SU-DHL-6 (cell line): ENCODE data around the gene ITPR2.

Experiments
- H2AFZ ChIP-seq: fragments of 200-600 bp; sonication (generic); 2 replicates; pipeline ENCODE4 v1.6.1; 2014; ENCODE audit warnings: low read depth, mild to moderate bottlenecking, moderate library complexity, mixed read lengths, antibody characterized with exemption, low read length; ENCODE audit not compliant: severe bottlenecking
- H3F3A ChIP-seq: fragments of 200-600 bp; shearing (Covaris generic); 2 replicates; pipeline ENCODE4 v1.6.0; 2016; ENCODE audit warnings: antibody characterized with exemption, mild to moderate bottlenecking; ENCODE audit not compliant: insufficient read depth
- H3K27ac ChIP-seq: fragments of 200-600 bp; sonication (generic); 2 replicates; pipeline ENCODE4 v1.5.1; 2016; ENCODE audit warnings: low read depth, mild to moderate bottlenecking, low read length, moderate library complexity, mixed read lengths
- H3K27me3 ChIP-seq: fragments of 200-600 bp; sonication (generic), shearing (Covaris generic); 2 replicates; pipeline ENCODE4 v1.6.0; 2014; ENCODE audit warnings: mild to moderate bottlenecking, low read length
- H3K36me3 ChIP-seq: fragments of 200-600 bp; sonication (generic); 2 replicates; pipeline ENCODE4 v1.6.1; 2014; ENCODE audit warnings: mild to moderate bottlenecking, low read length, mixed read lengths
- H3K4me2 ChIP-seq: fragments of 300-600, 200-600 bp; shearing (Covaris generic), sonication (generic); 2 replicates; pipeline ENCODE4 v1.6.0; 2014; ENCODE audit warnings: low read length, low read depth, mild to moderate bottlenecking; ENCODE audit not compliant: poor library complexity, severe bottlenecking
- H3K4me3 ChIP-seq: fragments of 200-600 bp; sonication (generic); 2 replicates; pipeline ENCODE4 v1.5.1; 2014; ENCODE audit warnings: antibody characterized with exemption, low read length, mild to moderate bottlenecking, mixed read lengths; ENCODE audit not compliant: insufficient read depth, poor library complexity, severe bottlenecking
- H3K79me2 ChIP-seq: fragments of 200-600 bp; sonication (generic); 2 replicates; pipeline ENCODE4 v1.6.1; 2014; ENCODE audit warnings: mild to moderate bottlenecking, low read length, moderate library complexity; ENCODE audit not compliant: insufficient read depth
- H3K9ac ChIP-seq: fragments of 200-600 bp; sonication (generic); 2 replicates; pipeline ENCODE4 v1.7.0; 2014; ENCODE audit warnings: mild to moderate bottlenecking, low read length
- H3K9me2 ChIP-seq: fragments of 200-600 bp; sonication (generic); replicated peaks from 2 replicates; pipeline ENCODE4 v1.6.1; 2014; ENCODE audit warnings: low read length; ENCODE audit not compliant: insufficient read depth
- H3K9me3 ChIP-seq: fragments of 200-600 bp; sonication (generic); 2 replicates; pipeline ENCODE4 v1.6.1; 2014; ENCODE audit warnings: low read length, mixed read lengths; ENCODE audit not compliant: insufficient read depth
- H4K20me1 ChIP-seq: fragments of 200-600 bp; sonication (generic); 2 replicates; pipeline ENCODE4 v1.6.1; 2014; ENCODE audit warnings: low read depth, mild to moderate bottlenecking, antibody characterized with exemption, low read length, moderate library complexity, mixed read lengths
- CTCF ChIP-seq: fragments of 200-600 bp; sonication (generic); IDR thresholded peaks from one replicate; pipeline ENCODE4 v1.5.1; 2017; ENCODE audit warnings: antibody characterized with exemption, mild to moderate bottlenecking, low read length, moderate library complexity; ENCODE audit not compliant: insufficient read depth, poor library complexity, severe bottlenecking
- EZH2phosphoT487 ChIP-seq: fragments of 200-600 bp; sonication (generic), shearing (Covaris generic); conservative IDR thresholded peaks from 2 replicates; pipeline ENCODE4 v1.6.1; 2018; ENCODE audit warnings: mild to moderate bottlenecking, antibody characterized with exemption, low read length, moderate library complexity, mixed read lengths

The ITPR2 gene

DNA sequence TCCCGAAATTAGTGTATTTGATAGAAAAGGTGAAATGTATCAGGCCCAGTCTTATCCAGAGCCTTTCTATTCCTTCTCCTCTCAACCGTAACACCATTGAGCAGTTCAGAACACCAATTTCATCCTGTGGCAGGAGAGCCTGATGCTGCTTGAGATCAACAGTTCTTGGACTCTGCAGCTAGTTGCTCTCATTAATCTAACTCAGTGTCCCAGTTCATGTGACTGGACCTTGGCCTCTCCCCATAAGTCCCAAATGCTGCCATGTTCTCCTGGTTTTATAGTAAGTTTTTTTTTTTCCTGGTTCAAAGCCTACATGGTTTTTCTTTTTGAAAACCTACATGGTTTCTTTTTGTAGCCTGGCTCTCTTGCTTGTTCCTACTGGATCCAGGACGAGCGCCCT is 293.9 kb downstream of the ITPR2 start:
- no peak overlapping the region for H3K9ac ChIP-seq
- no peak overlapping the region for H3K4me3 ChIP-seq
- H3K36me3 ChIP-seq: no peaks in the 10 kb centered on the region
- TF ChIP-seq EZH2phosphoT487 (no peak), CTCF (no peak)
- H3K4me2 ChIP-seq: no peak overlapping the region
- no peaks in the 10 kb centered on the region for H4K20me1 ChIP-seq
- H3K27ac ChIP-seq: no peak overlapping the region
- H3F3A ChIP-seq: no peaks in the 10 kb centered on the region
- H2AFZ ChIP-seq: no peak overlapping the region
- no peaks in the 10 kb centered on the region for H3K9me3 ChIP-seq
- no peaks in the 10 kb centered on the region for H3K9me2 ChIP-seq
- H3K79me2 ChIP-seq: no peaks in the 10 kb centered on the region
- no peaks in the 10 kb centered on the region for H3K27me3 ChIP-seq

DNA sequence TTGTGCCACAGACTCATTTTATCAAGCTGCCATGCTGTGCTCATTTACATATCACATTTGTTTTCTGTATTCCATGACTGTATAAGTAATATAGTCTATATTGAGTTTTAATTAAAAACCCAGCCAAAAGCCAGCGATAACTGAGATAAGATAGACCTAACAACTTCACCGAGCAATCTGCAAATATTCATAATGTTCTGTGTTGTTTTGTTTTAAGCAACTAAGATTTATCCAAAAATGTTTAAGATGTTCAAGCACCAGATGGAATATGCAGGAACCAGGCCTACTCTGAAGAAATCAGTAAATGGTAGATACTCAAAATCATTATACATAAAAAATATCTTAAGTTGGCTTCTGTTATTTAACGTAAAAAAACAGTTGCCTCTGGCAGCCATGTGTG is 295.3 kb downstream of the ITPR2 start:
- Histone ChIP-seq H3F3A (no peaks in the 10 kb centered on the region), H3K79me2 (no peaks in the 10 kb centered on the region), H4K20me1 (no peaks in the 10 kb centered on the region), H3K9ac (no peak overlapping the region), H3K9me3 (no peaks in the 10 kb centered on the region), H2AFZ (no peak overlapping the region), H3K27ac (no peak overlapping the region), H3K27me3 (no peaks in the 10 kb centered on the region), H3K4me2 (no peak overlapping the region), H3K36me3 (no peaks in the 10 kb centered on the region), H3K9me2 (no peaks in the 10 kb centered on the region), H3K4me3 (no peak overlapping the region)
- no peak for TF ChIP-seq EZH2phosphoT487
- TF ChIP-seq CTCF: no peak

DNA sequence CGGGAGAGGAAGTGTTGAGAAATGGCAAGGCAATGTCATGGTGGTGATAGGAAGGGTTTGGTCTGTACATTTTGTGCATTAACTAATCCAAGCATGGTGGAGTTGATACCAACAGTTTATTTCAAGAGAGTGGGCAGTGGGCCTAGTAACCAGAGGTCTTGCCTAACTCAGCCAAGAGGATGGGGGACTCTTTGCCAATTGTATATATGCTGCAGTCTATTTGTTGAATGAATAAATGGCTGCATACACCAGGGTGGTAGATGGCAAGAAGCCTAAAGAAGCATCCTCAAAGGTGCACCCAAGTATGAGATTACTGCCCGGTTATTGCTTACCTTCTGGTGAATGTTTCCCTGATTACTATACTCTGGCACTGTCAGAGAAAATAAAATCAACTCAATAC is 295.9 kb downstream of the ITPR2 start:
- Histone ChIP-seq H3K36me3 (no peaks in the 10 kb centered on the region), H3K79me2 (no peaks in the 10 kb centered on the region), H3K9ac (no peak overlapping the region), H3K4me2 (no peak overlapping the region), H3K9me2 (no peaks in the 10 kb centered on the region), H3K9me3 (no peaks in the 10 kb centered on the region), H4K20me1 (no peaks in the 10 kb centered on the region), H3F3A (no peaks in the 10 kb centered on the region), H3K27me3 (no peaks in the 10 kb centered on the region), H3K4me3 (no peak overlapping the region), H2AFZ (no peak overlapping the region), H3K27ac (no peak overlapping the region)
- no peak for TF ChIP-seq CTCF

GRCh38 chr12:26535826-26536225 is 297.2 kb downstream of the ITPR2 start:
- H3K4me3 ChIP-seq: no peak overlapping the region
- no peaks in the 10 kb centered on the region for H4K20me1 ChIP-seq
- H3K27me3 ChIP-seq: no peaks in the 10 kb centered on the region
- H3K36me3 ChIP-seq: no peaks in the 10 kb centered on the region
- H3K9me2 ChIP-seq: no peaks in the 10 kb centered on the region
- H3K27ac ChIP-seq: no peak overlapping the region
- H3K79me2 ChIP-seq: no peaks in the 10 kb centered on the region
- H2AFZ ChIP-seq: no peak overlapping the region
- no peak for TF ChIP-seq CTCF
- no peak for TF ChIP-seq EZH2phosphoT487
- no peaks in the 10 kb centered on the region for H3F3A ChIP-seq
- H3K9ac ChIP-seq: no peak overlapping the region
- H3K9me3 ChIP-seq: no peaks in the 10 kb centered on the region
- H3K4me2 ChIP-seq: no peak overlapping the region
